Measurements from ENCODE around the gene RGL4. TPM values are rescaled to one million over a fixed set of nuclear protein-coding genes. Genes with fewer than 3 reads are reported as not detected.

The RGL4 gene
- total and polyA plus RNA-seq, 2 of the 13 experiments (the other 11 are each of a cell fraction or from before 2014, with no cell fraction given) = not detected

GRCh38 chr22:23705358-23705757, 14.5 kb downstream of the RGL4 start:
- H2AFZ ChIP-seq (ENCODE audit: low read length) = no peak overlapping the region
- no peaks in the 10 kb centered on the region for H4K20me1 ChIP-seq (ENCODE audit: insufficient read depth, low read length)
- CTCF ChIA-PET (ENCODE audit: low intra/inter-chr PET ratio, low total read pairs) = no interaction called here
- in situ Hi-C loops (cut with HindIII; ENCODE audit: extremely low pct_ligation_motif_present, low pct_unique_long_range_greater_than_20kb) (no loop called here), intact Hi-C loops (cut with micrococcal nuclease; ENCODE audit: unreplicated experiment) (no loop called here)
- no TSS peak for BruUV-seq (replicated peaks)
- FAIRE-seq (no peak), DNase-seq (ENCODE audit: low spot score) (no peak), ATAC-seq (no peak)
- H3K4me1 ChIP-seq (ENCODE audit: insufficient read depth, low read length) = peaks cover 14% of the 10 kb centered on the region
- H3K9me3 ChIP-seq (ENCODE audit: low read length) = no peaks in the 10 kb centered on the region
- no peak overlapping the region for H3K4me3 ChIP-seq (replicated peaks in 1 of 3; ENCODE audit: insufficient read depth in 1 of 3, low read depth in 2 of 3, low read length in 3 of 3)
- TF ChIP-seq HIC2 (CRISPR knock-in tag; IDR thresholded peaks at IDR 0.05; ENCODE audit: low read depth) (no peak), DNMT3B (CRISPR knock-in tag; conservative IDR thresholded peaks at IDR 0.05) (no peak), THAP8 (CRISPR knock-in tag; IDR thresholded peaks at IDR 0.05; ENCODE audit: borderline replicate concordance) (no peak)
- WGBS (ENCODE audit: low lambda C conversion rate) = 99% methylated on average over 3 of the region's 3 CpGs
- no peak overlapping the region for H3K27ac ChIP-seq (ENCODE audit: extremely low read length, insufficient read depth, low read length)
- no peak overlapping the region for H3K9ac ChIP-seq (ENCODE audit: insufficient read depth, low read depth, low read length)
- POLR2A ChIA-PET = no interaction called here
- H3K4me2 ChIP-seq (ENCODE audit: low read depth, low read length) = no peak overlapping the region
- H3K27me3 ChIP-seq (ENCODE audit: control insufficient read depth in 1 of 2, insufficient read depth in 2 of 2, low read length in 2 of 2) = no peaks in the 10 kb centered on the region
- peaks cover 23 to 93% of the 10 kb centered on the region in 2 experiments for H3K36me3 ChIP-seq (replicated peaks in 1 of 2; ENCODE audit: control insufficient read depth in 1 of 2, insufficient read depth in 2 of 2, low read length in 2 of 2)
- peaks cover 22% of the 10 kb centered on the region for H3K79me2 ChIP-seq (ENCODE audit: insufficient read depth, low read length)

GRCh38 chr22:23708270-23708669, 17.5 kb downstream of the RGL4 start:
- DNase-seq (ENCODE audit: low spot score) = no peak
- Histone ChIP-seq H3K4me2 (ENCODE audit: low read depth, low read length) (no peak overlapping the region), H2AFZ (ENCODE audit: low read length) (no peak overlapping the region), H3K9me3 (ENCODE audit: low read length) (no peaks in the 10 kb centered on the region), H3K4me1 (ENCODE audit: insufficient read depth, low read length) (no peaks in the 10 kb centered on the region), H3K79me2 (ENCODE audit: insufficient read depth, low read length) (peaks cover 2% of the 10 kb centered on the region), H3K27ac (ENCODE audit: extremely low read length, insufficient read depth, low read length) (no peak overlapping the region), H4K20me1 (ENCODE audit: insufficient read depth, low read length) (no peaks in the 10 kb centered on the region), H3K36me3 (replicated peaks in 1 of 2; ENCODE audit: control insufficient read depth in 1 of 2, insufficient read depth in 2 of 2, low read length in 2 of 2) (peaks cover 22 to 80% of the 10 kb centered on the region in 2 experiments), H3K27me3 (ENCODE audit: control insufficient read depth in 1 of 2, insufficient read depth in 2 of 2, low read length in 2 of 2) (no peaks in the 10 kb centered on the region), H3K4me3 (replicated peaks in 1 of 3; ENCODE audit: insufficient read depth in 1 of 3, low read depth in 2 of 3, low read length in 3 of 3) (no peak overlapping the region), H3K9ac (ENCODE audit: insufficient read depth, low read depth, low read length) (no peak overlapping the region)
- no peak for ATAC-seq
- no peak for TF ChIP-seq ZBTB34 (CRISPR knock-in tag; IDR thresholded peaks at IDR 0.05)
- no peak for TF ChIP-seq ZIK1 (CRISPR knock-in tag; IDR thresholded peaks at IDR 0.05; ENCODE audit: borderline replicate concordance, low read depth)
- no peak for TF ChIP-seq MXD4 (CRISPR knock-in tag; IDR thresholded peaks at IDR 0.05)
- no peak for TF ChIP-seq GPBP1L1 (CRISPR knock-in tag; IDR thresholded peaks at IDR 0.05)
- in situ Hi-C loops (cut with HindIII; ENCODE audit: extremely low pct_ligation_motif_present, low pct_unique_long_range_greater_than_20kb) = no loop called here
- intact Hi-C loops (cut with micrococcal nuclease; ENCODE audit: unreplicated experiment) = no loop called here
- ChIA-PET POLR2A (no interaction called here), CTCF (ENCODE audit: low intra/inter-chr PET ratio, low total read pairs) (no interaction called here)
- BruUV-seq (replicated peaks) = no TSS peak
- FAIRE-seq = no peak
- 95% methylated on average over 1 of the region's 1 CpG for WGBS (ENCODE audit: low lambda C conversion rate)
